ENCODE results near the gene CACNA1C. TPM values are rescaled to one million over a fixed set of nuclear protein-coding genes. Genes with fewer than 3 reads are reported as not detected.
A peak's percentile ranks its signal among the peaks of the same experiment; 100 is the strongest.

Gene CACNA1C
- total RNA-seq, 4 donors from 2014 or later = 5.2 to 12.9 (median 6.3) TPM

GRCh38 chr12:2183556-2184541 is 131.1 kb downstream of the CACNA1C start:
- Histone ChIP-seq H3K9me3 (no peaks in the 10 kb centered on the region), H3K27ac (no peak overlapping the region), H3K36me3 (no peaks in the 10 kb centered on the region), H3K4me1 (peaks cover 0 to 19% (median 0%) of the 10 kb centered on the region in 4 donors), H3K4me3 (no peak overlapping the region), H3K27me3 (no peaks in the 10 kb centered on the region)
- peak in 1 of 2 donors; percentile 34 for TF ChIP-seq EP300 (IDR thresholded peaks at IDR 0.05)
- TF ChIP-seq CTCF (IDR thresholded peaks at IDR 0.05) = no peak
- 55 to 57% methylated on average over 23 of the region's 23 CpGs for WGBS, 2 donors
- DNase-seq (ENCODE audit: low spot score in 2 of 2) = peak in 1 of 2 donors; percentile 9

- H3K4me1 ChIP-seq = peaks cover 0 to 9% (median 0%) of the 10 kb centered on the region in 4 donors
- 77 to 84% methylated on average over 17 to 21 of the region's 21 CpGs for whole genome bisulfite sequencing, 2 donors
- H3K27me3 ChIP-seq = no peaks in the 10 kb centered on the region
- no peak overlapping the region for H3K27ac ChIP-seq
- no peak overlapping the region for H3K4me3 ChIP-seq
- no peak for TF ChIP-seq CTCF (IDR thresholded peaks at IDR 0.05)
- no peak for TF ChIP-seq POLR2A (IDR thresholded peaks at IDR 0.05)
- TF ChIP-seq EP300 (IDR thresholded peaks at IDR 0.05) = no peak
- no peaks in the 10 kb centered on the region for H3K36me3 ChIP-seq
- no peak for DNase-seq (ENCODE audit: low spot score in 2 of 2)
- no peaks in the 10 kb centered on the region for H3K9me3 ChIP-seq
Observed at GRCh38 chr12:2185751-2186341, 133.1 kb downstream of the CACNA1C start.

DNA sequence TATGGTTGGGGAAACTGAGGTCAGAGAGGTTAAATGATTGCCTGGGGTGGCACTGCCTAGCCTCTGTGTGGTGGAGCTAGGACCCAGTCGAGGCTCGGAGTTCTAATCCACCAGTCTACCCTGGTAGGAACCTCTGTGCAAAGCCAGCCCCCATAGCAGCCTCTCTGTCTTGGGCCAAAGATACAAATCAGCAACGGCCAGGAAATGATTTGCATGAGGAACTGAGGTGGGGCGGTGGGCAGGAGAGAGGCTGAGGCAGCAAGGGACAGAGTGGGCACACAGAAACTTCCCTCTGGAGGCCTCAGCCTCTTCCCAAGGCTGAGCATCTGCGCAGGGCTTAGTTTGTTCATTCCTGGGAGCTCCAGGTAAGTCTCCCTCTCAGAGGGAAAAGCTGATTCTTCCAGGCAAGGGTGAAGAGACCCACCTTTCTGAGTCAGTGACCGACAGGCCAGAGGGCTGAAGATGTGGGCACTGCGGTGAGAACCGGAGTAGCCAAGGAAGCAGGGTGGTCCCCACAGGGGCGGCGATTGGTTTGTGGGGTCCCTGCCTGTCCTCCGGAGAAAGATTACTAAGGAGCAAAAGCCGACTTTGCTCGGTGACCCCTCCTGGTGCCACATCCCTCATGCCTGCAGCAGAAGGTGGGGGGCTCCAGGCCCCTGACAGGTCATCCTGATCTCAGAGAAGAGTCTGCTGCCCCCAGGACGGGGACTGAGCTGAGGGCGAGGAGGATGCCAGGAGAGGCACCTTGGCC is 134.6 kb downstream of the CACNA1C start:
- no peak overlapping the region for H3K27ac ChIP-seq

GRCh38 chr12:2190085-2190484 is 137.3 kb downstream of the CACNA1C start:
- no peaks in the 10 kb centered on the region for H3K4me1 ChIP-seq
- H3K4me3 ChIP-seq = no peak overlapping the region
- 71 to 75% methylated on average over 9 of the region's 9 CpGs for WGBS, 2 donors
- DNase-seq (ENCODE audit: low spot score in 2 of 2) = no peak
- no peaks in the 10 kb centered on the region for H3K36me3 ChIP-seq
- H3K27ac ChIP-seq = no peak overlapping the region
- no peaks in the 10 kb centered on the region for H3K9me3 ChIP-seq
- no peak for TF ChIP-seq EP300 (IDR thresholded peaks at IDR 0.05)
- no peak for TF ChIP-seq POLR2A (IDR thresholded peaks at IDR 0.05)
- no peak for TF ChIP-seq CTCF (IDR thresholded peaks at IDR 0.05)
- no peaks in the 10 kb centered on the region for H3K27me3 ChIP-seq

More for the DNA sequence above, 134.6 kb downstream of the CACNA1C start:
- WGBS, 2 donors = 79 to 84% methylated on average over 14 to 15 of the region's 15 CpGs
- Histone ChIP-seq H3K27me3 (no peaks in the 10 kb centered on the region), H3K4me3 (no peak overlapping the region), H3K9me3 (no peaks in the 10 kb centered on the region), H3K36me3 (no peaks in the 10 kb centered on the region), H3K4me1 (peaks cover 0 to 9% (median 0%) of the 10 kb centered on the region in 4 donors)
- TF ChIP-seq CTCF (IDR thresholded peaks at IDR 0.05) = no peak
- no peak for TF ChIP-seq EP300 (IDR thresholded peaks at IDR 0.05)
- TF ChIP-seq POLR2A (IDR thresholded peaks at IDR 0.05) = no peak
- DNase-seq (ENCODE audit: low spot score in 2 of 2) = no peak

All from tibial nerve (tissue), 4 donors.